GM12878 (cell line): ENCODE results near the gene FGR. TPM values are rescaled to one million over a fixed set of nuclear protein-coding genes. Genes with fewer than 3 reads are reported as not detected.

Experiments used
- ATAC-seq: fragments of 200-7000 bp; cut with Tn5 transposase; 3 replicates; pipeline ENCODE4 v1.9.1; 2020; ENCODE audit warnings: mild to moderate bottlenecking, moderate library complexity
- BruUV-seq: library from RNA; stranded (reverse); fragments of 400-500 nt; replicated peaks from 2 replicates; lab custom pipeline; 2021; lab: Mats Ljungman, UMichigan
- CTCF ChIA-PET: fragments of 300-600 bp; sonication (Branson Sonifier 250); formaldehyde crosslinking; extraction: SDS; loops from one replicate; lab custom pipeline; 2021; ENCODE audit warnings: inconsistent platforms; lab: Yijun Ruan, JAX
- POLR2A ChIA-PET: fragments of 350-600 bp; formaldehyde crosslinking; extraction: SDS; loops from one replicate; lab custom pipeline; 2021; ENCODE audit warnings: inconsistent platforms; lab: Charles Lee
- RAD21 ChIA-PET: fragments of 300-600 bp; sonication (Branson Sonifier 250); formaldehyde crosslinking; loops from one replicate; lab custom pipeline; 2023; ENCODE audit warnings: antibody characterized with exemption; ENCODE audit not compliant: unreplicated experiment; lab: Charles Lee
- SMC1A ChIA-PET: fragments of 300-600 bp; sonication (Branson Sonifier 250); formaldehyde crosslinking; loops from one replicate; lab custom pipeline; 2023; ENCODE audit not compliant: unreplicated experiment, uncharacterized antibody; lab: Charles Lee
- DNase-seq: peaks from one replicate; pipeline ENCODE4 v3.0.0-alpha.2; 2011; ENCODE audit warnings: low read depth, low spot score
- FAIRE-seq: peaks from 3 replicates; lab custom pipeline; 2011; peaks lifted over from hg19 to GRCh38; lab: Jason Lieb, UNC
- H2AFZ ChIP-seq: 2 replicates; pipeline ENCODE4 v1.6.0; 2011; ENCODE audit warnings: low read depth, low read length, control low read depth; ENCODE audit not compliant: control insufficient read depth
- H3K27ac ChIP-seq: 2 replicates; pipeline ENCODE4 v1.5.1; 2011; ENCODE audit warnings: control low read depth; ENCODE audit not compliant: control insufficient read depth, insufficient read depth
- H3K27me3 ChIP-seq, 2 experiments: replicated peaks in 1 of 2; 2 replicates each; pipeline versions ENCODE4 v1.6.0 to v1.6.1; 2011; ENCODE audit warnings: low read length in 1 of 2; ENCODE audit not compliant: control insufficient read depth in 2 of 2, insufficient read depth in 2 of 2
- H3K36me3 ChIP-seq, 2 experiments: 2 replicates each; pipeline ENCODE4 v1.5.1; 2011; ENCODE audit warnings: low read length in 1 of 2; ENCODE audit not compliant: control insufficient read depth in 2 of 2, insufficient read depth in 2 of 2
- H3K4me1 ChIP-seq: 2 replicates; pipeline ENCODE4 v1.6.1; 2011; ENCODE audit warnings: mild to moderate bottlenecking, low read length, moderate library complexity, mixed read lengths; ENCODE audit not compliant: control insufficient read depth, insufficient read depth
- H3K4me2 ChIP-seq: 2 replicates; pipeline ENCODE4 v1.6.0; 2011; ENCODE audit warnings: control low read depth; ENCODE audit not compliant: control insufficient read depth, insufficient read depth
- H3K4me3 ChIP-seq: fragments of 200-600 bp; sonication (generic); 2 replicates; pipeline ENCODE4 v1.5.1; 2016
- H3K79me2 ChIP-seq: 2 replicates; pipeline ENCODE4 v1.6.0; 2011; ENCODE audit warnings: low read length; ENCODE audit not compliant: control insufficient read depth, insufficient read depth
- H3K9ac ChIP-seq: 2 replicates; pipeline ENCODE4 v1.8.0; 2011; ENCODE audit warnings: low read length, control low read depth, mixed read lengths; ENCODE audit not compliant: control insufficient read depth, insufficient read depth
- H3K9me3 ChIP-seq: replicated peaks from 3 replicates; pipeline ENCODE4 v1.5.1; 2011; ENCODE audit warnings: mild to moderate bottlenecking, low read length; ENCODE audit not compliant: control insufficient read depth, insufficient read depth
- H4K20me1 ChIP-seq: 2 replicates; pipeline ENCODE4 v1.6.0; 2011; ENCODE audit not compliant: control insufficient read depth, insufficient read depth
- ATF7 ChIP-seq: fragments of 450-650 bp; IDR thresholded peaks from 2 replicates; pipeline ENCODE4 v1.6.1; 2016; ENCODE audit warnings: low read depth, mild to moderate bottlenecking
- CEBPB ChIP-seq, 2 experiments: fragments of 150-350 bp in 1 of 2; IDR thresholded peaks; 2 replicates each; pipeline ENCODE4 v1.6.1; 2012 to 2014; ENCODE audit warnings: low read depth in 2 of 2, low read length in 2 of 2, borderline replicate concordance in 1 of 2, inconsistent platforms in 1 of 2
- FOXM1 ChIP-seq: IDR thresholded peaks from 2 replicates; pipeline ENCODE4 v1.6.1; 2012; ENCODE audit warnings: low read depth, mild to moderate bottlenecking, inconsistent platforms, low read length, moderate library complexity
- HDGF ChIP-seq: fragments of 450-650 bp; IDR thresholded peaks from 2 replicates; pipeline ENCODE4 v1.6.1; 2016; ENCODE audit warnings: antibody characterized with exemption
- IKZF1 ChIP-seq: fragments of 450-650 bp; conservative IDR thresholded peaks from 2 replicates; pipeline ENCODE4 v1.6.1; 2017; ENCODE audit warnings: antibody characterized with exemption, mild to moderate bottlenecking
- IKZF2 ChIP-seq, 2 experiments: fragments of 450-650 bp; IDR thresholded peaks; 2 replicates each; pipeline ENCODE4 v1.6.1; 2017; ENCODE audit warnings: mild to moderate bottlenecking in 2 of 2, moderate library complexity in 2 of 2
- NBN ChIP-seq: fragments of 450-650 bp; IDR thresholded peaks from 2 replicates; pipeline ENCODE4 v1.6.1; 2016
- NFYB ChIP-seq: IDR thresholded peaks from 2 replicates; pipeline ENCODE4 v1.6.1; 2011; ENCODE audit warnings: low read depth, mild to moderate bottlenecking, low read length, improper control_type of control experiment, moderate library complexity; ENCODE audit not compliant: insufficient read depth
- RUNX3 ChIP-seq: IDR thresholded peaks from 2 replicates; pipeline ENCODE4 v1.6.1; 2012; ENCODE audit warnings: low read length, inconsistent platforms
- SPI1 ChIP-seq: IDR thresholded peaks from 2 replicates; pipeline ENCODE4 v1.6.1; 2011; ENCODE audit warnings: low read depth, mild to moderate bottlenecking, low read length, moderate library complexity, borderline replicate concordance; ENCODE audit not compliant: insufficient read depth
- WRNIP1 ChIP-seq: IDR thresholded peaks from 2 replicates; pipeline ENCODE4 v1.6.1; 2011; ENCODE audit warnings: low read depth, low read length, improper control_type of control experiment, borderline replicate concordance
- WGBS: methylation state at CpG from one replicate; pipeline ENCODE4 v1.1.6; 2016; ENCODE audit warnings: low lambda C conversion rate; ENCODE audit not compliant: insufficient replicate concordance, insufficient coverage; ENCODE audit errors: missing lambda C conversion rate; 5-methylcytosine and 5-hydroxymethylcytosine counted together
- in situ Hi-C: fragments of 300-500 bp; cut with MboI; formaldehyde crosslinking; loops from 9 replicates; pipeline ENCODE4 v1.14.3; 2018; ENCODE audit warnings: mixed read lengths
- intact Hi-C: fragments of 100-400 bp; cut with micrococcal nuclease; formaldehyde crosslinking; loops from one replicate; pipeline ENCODE4 v1.14.2; 2022; ENCODE audit not compliant: unreplicated experiment
- polyA plus RNA-seq, 11 experiments: library from polyadenylated mRNA; depleted of rRNA in 4 of 11; unstranded in 6 of 11; stranded (reverse) in 5 of 11; fragments of >200 nt; fragmentation: Nextera tagmentation in 4 of 11; fragmentation: Illumina TruSeq in 1 of 11; extraction: Ambion mirVana in 4 of 11; extraction: Trizol in 1 of 11; gene quantifications; 1 replicate in 1 of 11; 2 replicates in 10 of 11; pipeline versions ENCODE4 v1.2.1 to v1.2.3, GENCODE V29; 2011 to 2016; ENCODE audit warnings: inconsistent platforms in 2 of 11, missing spikeins in 2 of 11, low read depth in 1 of 11
- total RNA-seq, 4 experiments: library from RNA; depleted of rRNA in 3 of 4; stranded (reverse); fragments of >200 nt in 3 of 4; fragmentation: Illumina TruSeq in 1 of 4; extraction: Trizol in 1 of 4; gene quantifications; 2 replicates each; pipeline versions ENCODE4 v1.2.1 to v1.2.3, GENCODE V29; 2013 to 2021
- TF ChIP-seq, protein P1 (sequence below): fragments of 450-650 bp; IDR thresholded peaks from 2 replicates; pipeline ENCODE4 v1.6.1; 2016; ENCODE audit warnings: mild to moderate bottlenecking
- TF ChIP-seq, protein P2 (sequence below): fragments of 450-650 bp; formaldehyde crosslinking; IDR thresholded peaks from 2 replicates; pipeline ENCODE4 v1.5.0; 2022; ENCODE audit warnings: mild to moderate bottlenecking, missing genetic modification characterization

The FGR gene
- total and polyA plus RNA-seq, 10 of the 15 experiments (the other 5 are each of a cell fraction or from before 2014, with no cell fraction given), result 10.9 to 193 (median 74.7) TPM

DNA sequence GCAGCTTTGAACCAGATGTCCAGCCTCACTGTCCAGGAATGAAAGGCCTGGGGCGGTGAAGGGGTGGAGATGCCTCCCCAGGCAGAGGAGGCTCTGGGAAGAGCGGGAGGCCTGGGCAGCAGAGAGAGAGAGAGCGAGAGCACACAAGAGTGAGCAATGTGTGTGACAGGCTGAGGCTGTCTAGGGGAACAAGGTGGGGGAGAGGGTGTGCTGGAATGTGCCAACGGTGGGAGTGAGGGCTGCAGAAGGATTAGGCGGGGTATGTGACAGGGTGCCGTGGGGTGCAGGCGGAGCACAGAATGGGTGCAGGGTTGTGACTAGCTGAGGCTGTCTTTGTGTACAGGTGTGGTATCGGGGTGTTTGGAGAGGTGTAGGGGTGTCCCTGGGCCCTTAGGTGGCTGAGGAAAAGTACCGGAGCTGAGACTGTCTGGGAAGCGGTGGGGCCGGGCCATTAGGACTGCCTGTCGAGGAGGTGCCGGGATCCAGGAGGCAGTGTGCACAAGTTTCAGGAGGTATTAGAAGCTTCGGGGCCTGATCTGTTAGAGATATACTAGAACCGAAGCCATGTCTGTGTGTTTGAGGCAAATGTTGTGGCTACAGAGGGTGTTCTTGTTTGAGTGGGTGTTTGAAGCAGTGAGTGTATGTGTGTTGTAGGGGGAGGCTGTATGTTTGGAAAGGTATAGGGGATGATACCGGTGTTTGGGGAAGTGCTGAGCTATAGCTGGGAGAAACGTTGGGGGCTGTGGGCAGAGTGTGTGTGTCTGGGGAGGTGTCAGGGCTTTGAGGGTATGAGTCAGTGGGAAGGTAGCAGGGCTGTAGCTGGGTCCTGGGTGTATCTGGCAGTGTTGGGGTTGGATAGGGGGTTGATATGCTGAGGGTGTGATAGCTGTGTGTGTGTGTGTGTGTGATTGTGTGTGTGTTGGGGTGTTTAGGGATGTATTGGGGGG, 40.1 kb downstream of the FGR start:
- Histone ChIP-seq H3K79me2 (no peaks in the 10 kb centered on the region; the same call in 1 of the 2 replicates), H3K4me1 (peaks cover 40% of the 10 kb centered on the region), H3K36me3 (no peaks in the 10 kb centered on the region; a peak in 1 of 4 replicates), H3K27ac (no peak overlapping the region), H3K4me3 (no peak overlapping the region), H3K27me3 (no peaks in the 10 kb centered on the region), H2AFZ (no peak overlapping the region), H3K4me2 (no peak overlapping the region), H3K9ac (no peak overlapping the region), H4K20me1 (no peaks in the 10 kb centered on the region), H3K9me3 (no peaks in the 10 kb centered on the region)
- ATAC-seq (peak; percentile 15; the same call in 2 of the 3 replicates), DNase-seq (no peak), FAIRE-seq (no peak)
- POLR2A ChIA-PET, result interaction anchor here (0.9 to 1.3 kb wide), 3 partner anchors 18 to 101 kb away, joined by 3 read pairs; no protein-coding TSS in a partner anchor
- RAD21 ChIA-PET, result no interaction called here
- intact Hi-C loops (no loop called here), in situ Hi-C loops (no loop called here)
- TF ChIP-seq SPI1, result peak; percentile 5; the same call in 1 of the 2 replicates
- TF ChIP-seq NFYB, result no peak
- TF ChIP-seq, protein P1, sequence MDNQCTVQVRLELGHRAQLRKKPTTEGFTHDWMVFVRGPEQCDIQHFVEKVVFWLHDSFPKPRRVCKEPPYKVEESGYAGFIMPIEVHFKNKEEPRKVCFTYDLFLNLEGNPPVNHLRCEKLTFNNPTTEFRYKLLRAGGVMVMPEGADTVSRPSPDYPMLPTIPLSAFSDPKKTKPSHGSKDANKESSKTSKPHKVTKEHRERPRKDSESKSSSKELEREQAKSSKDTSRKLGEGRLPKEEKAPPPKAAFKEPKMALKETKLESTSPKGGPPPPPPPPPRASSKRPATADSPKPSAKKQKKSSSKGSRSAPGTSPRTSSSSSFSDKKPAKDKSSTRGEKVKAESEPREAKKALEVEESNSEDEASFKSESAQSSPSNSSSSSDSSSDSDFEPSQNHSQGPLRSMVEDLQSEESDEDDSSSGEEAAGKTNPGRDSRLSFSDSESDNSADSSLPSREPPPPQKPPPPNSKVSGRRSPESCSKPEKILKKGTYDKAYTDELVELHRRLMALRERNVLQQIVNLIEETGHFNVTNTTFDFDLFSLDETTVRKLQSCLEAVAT, result 0 out of 2 replicates have a peak, but pooled peaks have one; percentile 44
- TF ChIP-seq WRNIP1, result no peak
- TF ChIP-seq IKZF1, result no peak
- TF ChIP-seq FOXM1, result no peak
- no peak for TF ChIP-seq CEBPB (IDR thresholded peaks at IDR 0.05; ENCODE audit: borderline replicate concordance in 1 of 2, low read depth in 2 of 2, low read length in 2 of 2)
- TF ChIP-seq RUNX3, result peak; percentile 43
- TF ChIP-seq, protein P2, sequence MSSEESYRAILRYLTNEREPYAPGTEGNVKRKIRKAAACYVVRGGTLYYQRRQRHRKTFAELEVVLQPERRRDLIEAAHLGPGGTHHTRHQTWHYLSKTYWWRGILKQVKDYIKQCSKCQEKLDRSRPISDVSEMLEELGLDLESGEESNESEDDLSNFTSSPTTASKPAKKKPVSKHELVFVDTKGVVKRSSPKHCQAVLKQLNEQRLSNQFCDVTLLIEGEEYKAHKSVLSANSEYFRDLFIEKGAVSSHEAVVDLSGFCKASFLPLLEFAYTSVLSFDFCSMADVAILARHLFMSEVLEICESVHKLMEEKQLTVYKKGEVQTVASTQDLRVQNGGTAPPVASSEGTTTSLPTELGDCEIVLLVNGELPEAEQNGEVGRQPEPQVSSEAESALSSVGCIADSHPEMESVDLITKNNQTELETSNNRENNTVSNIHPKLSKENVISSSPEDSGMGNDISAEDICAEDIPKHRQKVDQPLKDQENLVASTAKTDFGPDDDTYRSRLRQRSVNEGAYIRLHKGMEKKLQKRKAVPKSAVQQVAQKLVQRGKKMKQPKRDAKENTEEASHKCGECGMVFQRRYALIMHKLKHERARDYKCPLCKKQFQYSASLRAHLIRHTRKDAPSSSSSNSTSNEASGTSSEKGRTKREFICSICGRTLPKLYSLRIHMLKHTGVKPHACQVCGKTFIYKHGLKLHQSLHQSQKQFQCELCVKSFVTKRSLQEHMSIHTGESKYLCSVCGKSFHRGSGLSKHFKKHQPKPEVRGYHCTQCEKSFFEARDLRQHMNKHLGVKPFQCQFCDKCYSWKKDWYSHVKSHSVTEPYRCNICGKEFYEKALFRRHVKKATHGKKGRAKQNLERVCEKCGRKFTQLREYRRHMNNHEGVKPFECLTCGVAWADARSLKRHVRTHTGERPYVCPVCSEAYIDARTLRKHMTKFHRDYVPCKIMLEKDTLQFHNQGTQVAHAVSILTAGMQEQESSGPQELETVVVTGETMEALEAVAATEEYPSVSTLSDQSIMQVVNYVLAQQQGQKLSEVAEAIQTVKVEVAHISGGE (CRISPR knock-in tag), result no peak
- TF ChIP-seq IKZF2 (IDR thresholded peaks at IDR 0.05), result peak in 1 of 2 experiments; percentile 37; a peak in 1 of 4 replicates
- peak; percentile 75 for TF ChIP-seq HDGF
- TF ChIP-seq NBN, result 0 out of 2 replicates have a peak, but pooled peaks have one; percentile 34
- TF ChIP-seq ATF7, result peak; percentile 28; the same call in 1 of the 2 replicates
- TSS peak; percentile 25 for BruUV-seq
- 61% methylated on average over 17 of the region's 17 CpGs for WGBS
- SMC1A ChIA-PET, result interaction anchor here (0.7 to 3.1 kb wide), 3 partner anchors 19 to 179 kb away, joined by 3 to 9 read pairs (median 3); no protein-coding TSS in a partner anchor
- CTCF ChIA-PET, result interaction anchor here (0.9 to 3.0 kb wide), 3 partner anchors 12 to 38 kb away, joined by 3 to 11 read pairs (median 4); no protein-coding TSS in a partner anchor
